HEK293 (cell line): ENCODE results near the gene TSC22D1.

Experiments used
- CTCF ChIA-PET: fragments of 350-600 bp; formaldehyde crosslinking; extraction: SDS; loops from one replicate; lab custom pipeline; 2021; ENCODE audit warnings: antibody characterized with exemption; lab: Yijun Ruan, JAX
- POLR2A ChIA-PET: fragments of 300-600 bp; formaldehyde crosslinking; extraction: SDS; loops from one replicate; lab custom pipeline; 2020; ENCODE audit warnings: antibody characterized with exemption, inconsistent platforms; lab: Yijun Ruan, JAX
- H3K27ac ChIP-seq: fragments of 200-500 bp; sonication (Bioruptor generic); 2 replicates; pipeline ENCODE4 v1.5.1; 2014; ENCODE audit warnings: low read depth, low read length, control low read depth, inconsistent platforms; ENCODE audit errors: extremely low read depth
- H3K36me3 ChIP-seq, 2 experiments: fragments of 200-500 bp in 1 of 2; sonication (Bioruptor generic) in 1 of 2; 1 replicate in 1 of 2; 2 replicates in 1 of 2; pipeline ENCODE4 v1.5.1; 2014 to 2017; ENCODE audit warnings: inconsistent platforms in 2 of 2, low read length in 2 of 2; ENCODE audit not compliant: control insufficient read depth in 2 of 2, insufficient read depth in 1 of 2
- H3K4me1 ChIP-seq: fragments of 200-500 bp; sonication (Bioruptor generic); 2 replicates; pipeline ENCODE4 v1.5.1; 2014; ENCODE audit warnings: mild to moderate bottlenecking, low read length, inconsistent platforms; ENCODE audit not compliant: control insufficient read depth, insufficient read depth
- H3K4me3 ChIP-seq: 2 replicates; pipeline ENCODE4 v1.5.1; 2011; ENCODE audit warnings: low read depth, mild to moderate bottlenecking, control low read depth, low read length, moderate library complexity
- H3K9me3 ChIP-seq: fragments of 200-500 bp; sonication (Bioruptor generic); 2 replicates; pipeline ENCODE4 v1.5.1; 2014; ENCODE audit warnings: low read depth, low read length, inconsistent platforms; ENCODE audit not compliant: control insufficient read depth, insufficient read depth
- GLI2 ChIP-seq: fragments of 450-650 bp; formaldehyde crosslinking; IDR thresholded peaks from 2 replicates; pipeline ENCODE4; 2017; ENCODE audit warnings: missing biosample characterization, missing genetic modification characterization, low read depth, borderline replicate concordance
- HOXD13 ChIP-seq: sonication (generic); formaldehyde crosslinking; IDR thresholded peaks from 2 replicates; pipeline ENCODE4 v1.8.0; 2022; ENCODE audit warnings: missing genetic modification reagents, borderline replicate concordance
- MEIS1 ChIP-seq: sonication (generic); formaldehyde crosslinking; IDR thresholded peaks from 2 replicates; pipeline ENCODE4 v1.8.1; 2022; ENCODE audit warnings: missing genetic modification reagents, mild to moderate bottlenecking, borderline replicate concordance
- SCRT1 ChIP-seq: fragments of 450-650 bp; formaldehyde crosslinking; IDR thresholded peaks from 2 replicates; pipeline ENCODE4 v1.5.1; 2016; ENCODE audit warnings: missing biosample characterization, missing genetic modification characterization, borderline replicate concordance
- WT1 ChIP-seq: fragments of 450-650 bp; formaldehyde crosslinking; IDR thresholded peaks from 2 replicates; pipeline ENCODE4 v1.5.1; 2016; ENCODE audit warnings: missing biosample characterization, missing genetic modification characterization
- ZNF112 ChIP-seq: fragments of 450-650 bp; formaldehyde crosslinking; IDR thresholded peaks from 2 replicates; pipeline ENCODE4 v1.5.0; 2017; ENCODE audit warnings: missing biosample characterization, missing genetic modification characterization
- ZNF133 ChIP-seq: fragments of 450-650 bp; formaldehyde crosslinking; IDR thresholded peaks from 2 replicates; pipeline ENCODE4 v1.5.1; 2016; ENCODE audit warnings: missing biosample characterization, missing genetic modification characterization
- ZNF26 ChIP-seq: fragments of 450-650 bp; formaldehyde crosslinking; IDR thresholded peaks from 2 replicates; pipeline ENCODE4 v1.5.1; 2016; ENCODE audit warnings: missing biosample characterization, missing genetic modification characterization
- ZNF266 ChIP-seq: fragments of 450-650 bp; formaldehyde crosslinking; IDR thresholded peaks from 2 replicates; pipeline ENCODE4 v1.5.1; 2016; ENCODE audit warnings: missing biosample characterization, missing genetic modification characterization, low read depth
- ZNF354C ChIP-seq: fragments of 450-650 bp; formaldehyde crosslinking; IDR thresholded peaks from 2 replicates; pipeline ENCODE4 v1.5.1; 2016; ENCODE audit warnings: missing biosample characterization, missing genetic modification characterization, low read depth, borderline replicate concordance
- ZNF366 ChIP-seq: fragments of 450-650 bp; formaldehyde crosslinking; conservative IDR thresholded peaks from 2 replicates; pipeline ENCODE4 v1.5.1; 2016; ENCODE audit warnings: missing biosample characterization, missing genetic modification characterization
- ZNF416 ChIP-seq: fragments of 450-650 bp; formaldehyde crosslinking; IDR thresholded peaks from 2 replicates; pipeline ENCODE4 v1.5.1; 2016; ENCODE audit warnings: missing biosample characterization, missing genetic modification characterization
- ZNF423 ChIP-seq: fragments of 450-650 bp; formaldehyde crosslinking; IDR thresholded peaks from 2 replicates; pipeline ENCODE4 v1.5.1; 2016; ENCODE audit warnings: missing biosample characterization, missing genetic modification characterization
- ZNF645 ChIP-seq: fragments of 450-650 bp; formaldehyde crosslinking; IDR thresholded peaks from 2 replicates; pipeline ENCODE4; 2016; ENCODE audit warnings: missing biosample characterization, missing genetic modification characterization
- ZSCAN23 ChIP-seq: fragments of 450-650 bp; formaldehyde crosslinking; IDR thresholded peaks from 2 replicates; pipeline ENCODE4 v1.5.1; 2016; ENCODE audit warnings: missing biosample characterization, missing genetic modification characterization
- ZSCAN4 ChIP-seq: fragments of 450-650 bp; formaldehyde crosslinking; IDR thresholded peaks from 2 replicates; pipeline ENCODE4 v1.5.1; 2017; ENCODE audit warnings: missing biosample characterization, missing genetic modification characterization
- TF ChIP-seq, protein P1 (sequence below): fragments of 450-650 bp; formaldehyde crosslinking; IDR thresholded peaks from 2 replicates; pipeline ENCODE4 v1.5.1; 2017; ENCODE audit warnings: missing biosample characterization, missing genetic modification characterization
- TF ChIP-seq, protein P2 (sequence below): fragments of 450-650 bp; formaldehyde crosslinking; conservative IDR thresholded peaks from 2 replicates; pipeline ENCODE4 v1.5.1; 2016; ENCODE audit warnings: low read depth, missing biosample characterization, missing genetic modification characterization

Gene TSC22D1

DNA sequence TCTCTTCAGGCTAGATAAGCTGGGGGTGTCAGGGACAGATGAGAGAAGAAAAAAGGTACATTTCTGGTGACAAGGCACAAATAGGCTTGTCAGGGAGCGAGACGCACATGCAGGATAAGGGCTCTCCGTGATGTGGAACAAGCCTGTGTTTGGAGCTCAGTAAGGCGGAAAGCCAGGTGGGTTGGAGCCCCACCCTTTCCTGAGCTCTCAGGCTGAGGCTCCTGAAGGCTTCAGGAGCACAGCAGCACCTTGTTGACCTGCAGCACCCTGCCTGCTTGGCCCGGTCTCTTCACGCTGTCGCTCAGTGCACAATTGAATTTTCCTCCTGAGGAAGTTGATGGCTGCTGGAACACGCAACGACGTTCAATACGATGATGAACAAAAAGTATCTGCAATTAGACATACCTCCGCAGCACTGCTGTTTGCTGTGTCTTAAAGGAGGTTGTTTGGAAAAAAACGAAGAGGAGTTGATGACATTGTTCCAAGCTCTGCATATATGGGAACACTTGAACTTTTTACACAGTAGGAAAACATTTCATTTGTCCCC, 173.2 kb downstream of the TSC22D1 start:
- POLR2A ChIA-PET: interaction anchor here (2.0 kb wide), 1 partner anchor 34 kb away, joined by 11 read pairs; no protein-coding TSS in a partner anchor
- TF ChIP-seq GLI2 (no peak), ZSCAN23 (no peak), ZNF112 (tag by site-specific recombination) (no peak), ZSCAN4 (tag by site-specific recombination) (no peak), ZNF645 (tag by site-specific recombination) (no peak), HOXD13 (CRISPR knock-in tag) (no peak)
- TF ChIP-seq, protein P1, sequence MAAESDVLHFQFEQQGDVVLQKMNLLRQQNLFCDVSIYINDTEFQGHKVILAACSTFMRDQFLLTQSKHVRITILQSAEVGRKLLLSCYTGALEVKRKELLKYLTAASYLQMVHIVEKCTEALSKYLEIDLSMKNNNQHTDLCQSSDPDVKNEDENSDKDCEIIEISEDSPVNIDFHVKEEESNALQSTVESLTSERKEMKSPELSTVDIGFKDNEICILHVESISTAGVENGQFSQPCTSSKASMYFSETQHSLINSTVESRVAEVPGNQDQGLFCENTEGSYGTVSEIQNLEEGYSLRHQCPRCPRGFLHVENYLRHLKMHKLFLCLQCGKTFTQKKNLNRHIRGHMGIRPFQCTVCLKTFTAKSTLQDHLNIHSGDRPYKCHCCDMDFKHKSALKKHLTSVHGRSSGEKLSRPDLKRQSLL (tag by site-specific recombination): no peak
- Histone ChIP-seq H3K4me1 (peaks cover 10% of the 10 kb centered on the region), H3K27ac (no peak overlapping the region), H3K36me3 (no peaks in the 10 kb centered on the region), H3K9me3 (no peaks in the 10 kb centered on the region), H3K4me3 (no peak overlapping the region)
- CTCF ChIA-PET: interaction anchor here (0.6 kb wide), 1 partner anchor 380 kb away, joined by 5 read pairs; no protein-coding TSS in a partner anchor

DNA sequence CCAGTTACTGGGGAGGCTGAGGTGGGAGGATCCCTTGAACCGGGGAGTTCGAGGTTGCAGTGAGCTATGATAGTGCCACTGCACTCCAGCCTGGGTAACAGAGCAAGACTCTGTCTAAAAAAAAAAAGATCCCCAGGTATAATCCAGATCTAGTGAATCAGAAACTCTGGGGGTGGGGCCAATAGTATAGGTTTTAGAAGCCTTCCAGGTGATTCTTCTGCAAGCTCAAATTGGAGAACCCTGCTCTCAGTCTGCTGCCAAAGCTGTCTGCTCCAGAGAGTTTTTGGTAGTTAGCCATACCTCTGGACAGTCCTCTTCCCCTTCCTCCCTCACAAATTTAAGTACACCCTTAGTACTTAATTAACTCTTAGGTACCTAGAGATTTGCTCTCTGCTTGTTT, 174.6 kb downstream of the TSC22D1 start:
- Histone ChIP-seq H3K27ac (no peak overlapping the region), H3K4me3 (no peak overlapping the region), H3K4me1 (peaks cover 10% of the 10 kb centered on the region), H3K36me3 (no peaks in the 10 kb centered on the region), H3K9me3 (no peaks in the 10 kb centered on the region)
- POLR2A ChIA-PET: no interaction called here
- TF ChIP-seq ZNF133 (tag by site-specific recombination): no peak
- no peak for TF ChIP-seq ZNF354C (tag by site-specific recombination)
- no peak for TF ChIP-seq SCRT1
- TF ChIP-seq ZNF266: no peak
- TF ChIP-seq WT1 (tag by site-specific recombination): no peak
- no peak for TF ChIP-seq ZNF423 (tag by site-specific recombination)
- TF ChIP-seq, protein P2, sequence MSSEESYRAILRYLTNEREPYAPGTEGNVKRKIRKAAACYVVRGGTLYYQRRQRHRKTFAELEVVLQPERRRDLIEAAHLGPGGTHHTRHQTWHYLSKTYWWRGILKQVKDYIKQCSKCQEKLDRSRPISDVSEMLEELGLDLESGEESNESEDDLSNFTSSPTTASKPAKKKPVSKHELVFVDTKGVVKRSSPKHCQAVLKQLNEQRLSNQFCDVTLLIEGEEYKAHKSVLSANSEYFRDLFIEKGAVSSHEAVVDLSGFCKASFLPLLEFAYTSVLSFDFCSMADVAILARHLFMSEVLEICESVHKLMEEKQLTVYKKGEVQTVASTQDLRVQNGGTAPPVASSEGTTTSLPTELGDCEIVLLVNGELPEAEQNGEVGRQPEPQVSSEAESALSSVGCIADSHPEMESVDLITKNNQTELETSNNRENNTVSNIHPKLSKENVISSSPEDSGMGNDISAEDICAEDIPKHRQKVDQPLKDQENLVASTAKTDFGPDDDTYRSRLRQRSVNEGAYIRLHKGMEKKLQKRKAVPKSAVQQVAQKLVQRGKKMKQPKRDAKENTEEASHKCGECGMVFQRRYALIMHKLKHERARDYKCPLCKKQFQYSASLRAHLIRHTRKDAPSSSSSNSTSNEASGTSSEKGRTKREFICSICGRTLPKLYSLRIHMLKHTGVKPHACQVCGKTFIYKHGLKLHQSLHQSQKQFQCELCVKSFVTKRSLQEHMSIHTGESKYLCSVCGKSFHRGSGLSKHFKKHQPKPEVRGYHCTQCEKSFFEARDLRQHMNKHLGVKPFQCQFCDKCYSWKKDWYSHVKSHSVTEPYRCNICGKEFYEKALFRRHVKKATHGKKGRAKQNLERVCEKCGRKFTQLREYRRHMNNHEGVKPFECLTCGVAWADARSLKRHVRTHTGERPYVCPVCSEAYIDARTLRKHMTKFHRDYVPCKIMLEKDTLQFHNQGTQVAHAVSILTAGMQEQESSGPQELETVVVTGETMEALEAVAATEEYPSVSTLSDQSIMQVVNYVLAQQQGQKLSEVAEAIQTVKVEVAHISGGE (tag by site-specific recombination): no peak
- TF ChIP-seq ZSCAN23: no peak
- no peak for TF ChIP-seq MEIS1 (CRISPR knock-in tag)
- no peak for TF ChIP-seq ZNF26
- TF ChIP-seq ZNF366 (tag by site-specific recombination): no peak
- no peak for TF ChIP-seq ZNF416 (tag by site-specific recombination)
- CTCF ChIA-PET: no interaction called here
